Measurements from ENCODE around the gene CD72. TPM values are rescaled to one million over a fixed set of nuclear protein-coding genes. Genes with fewer than 3 reads are reported as not detected.
A peak's percentile ranks its signal among the peaks of the same experiment; 100 is the strongest.

CD72 gene
- total RNA-seq, 2 donors from 2014 or later = 7.5 to 43.2 TPM

DNA sequence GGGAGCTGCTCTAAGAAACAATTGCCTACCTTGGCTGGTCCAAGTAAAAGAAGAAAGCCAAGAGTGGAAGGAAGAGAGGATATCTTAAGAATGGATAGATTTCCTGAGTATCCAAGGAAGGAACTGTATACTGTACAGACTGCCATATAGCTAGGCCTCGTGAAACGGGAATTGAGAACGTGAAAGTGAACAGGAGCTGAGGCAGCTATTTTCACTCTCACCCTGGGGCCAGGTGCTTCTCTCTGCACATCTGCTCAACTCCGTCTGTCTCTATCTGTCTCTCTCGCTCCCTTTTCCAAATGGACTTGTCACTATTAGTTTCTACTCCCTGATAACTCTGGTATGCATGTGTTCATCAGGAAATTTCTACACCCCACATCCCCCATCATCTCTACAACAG, 49.0 kb downstream of the CD72 start:
- Mint-ChIP-seq H3K9me3 (no peaks in the 10 kb centered on the region), H3K27ac (peak overlapping the region; percentile 69), H3K27me3 (no peaks in the 10 kb centered on the region), H3K4me1 (peaks cover 19% of the 10 kb centered on the region), H3K36me3 (ENCODE audit: low read depth) (peaks cover 6% of the 10 kb centered on the region), H3K4me3 (peak overlapping the region; percentile 45)
- ATAC-seq (replicated peaks) = no peak

DNA sequence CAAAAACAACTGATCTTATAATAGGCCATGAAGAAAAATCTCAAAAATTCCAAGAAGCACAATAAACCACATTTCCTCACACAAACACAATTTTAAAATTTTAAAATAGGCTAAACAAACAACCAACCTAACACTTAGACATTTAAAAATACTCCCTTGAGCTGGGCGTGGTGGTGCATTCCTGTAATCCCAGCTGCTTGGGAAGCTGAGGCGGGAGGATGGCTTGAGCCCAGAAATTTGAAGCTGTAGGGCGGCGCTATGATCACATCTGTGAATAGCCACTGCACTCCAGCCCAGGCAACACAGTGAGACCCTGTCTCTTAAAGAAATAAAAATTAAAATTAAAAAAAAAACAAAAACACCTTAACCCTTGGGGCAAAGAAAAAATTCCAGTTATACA, 50.0 kb downstream of the CD72 start:
- peaks cover 19% of the 10 kb centered on the region for H3K4me1 Mint-ChIP-seq
- no peak overlapping the region for H3K4me3 Mint-ChIP-seq
- ATAC-seq (replicated peaks) = no peak
- no peak overlapping the region for H3K27ac Mint-ChIP-seq
- H3K36me3 Mint-ChIP-seq (ENCODE audit: low read depth) = peaks cover 6% of the 10 kb centered on the region
- no peaks in the 10 kb centered on the region for H3K9me3 Mint-ChIP-seq
- H3K27me3 Mint-ChIP-seq = no peaks in the 10 kb centered on the region

DNA sequence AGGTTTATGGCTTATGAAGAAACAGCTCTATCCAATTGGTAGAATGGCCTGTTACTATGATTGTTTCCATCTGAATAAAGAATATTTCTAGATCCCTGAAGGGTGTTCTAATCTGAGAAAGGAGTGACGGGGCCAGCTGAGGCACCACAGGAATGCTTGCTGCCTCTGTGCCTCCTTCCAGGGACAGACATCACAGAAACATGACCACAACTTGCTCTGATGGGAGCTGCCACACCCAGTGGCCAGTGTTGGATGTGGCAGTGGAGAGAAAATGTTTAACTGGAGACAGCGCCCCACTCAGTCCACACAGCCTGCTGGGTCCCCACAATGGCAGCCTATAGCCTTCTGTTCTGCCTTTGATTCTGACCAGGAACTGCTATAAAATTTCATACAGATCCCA, 51.8 kb downstream of the CD72 start:
- peaks cover 19% of the 10 kb centered on the region for H3K4me1 Mint-ChIP-seq
- peak overlapping the region; percentile 18 for H3K27ac Mint-ChIP-seq
- H3K9me3 Mint-ChIP-seq = no peaks in the 10 kb centered on the region
- H3K27me3 Mint-ChIP-seq = no peaks in the 10 kb centered on the region
- H3K36me3 Mint-ChIP-seq (ENCODE audit: low read depth) = peaks cover 6% of the 10 kb centered on the region
- H3K4me3 Mint-ChIP-seq = no peak overlapping the region
- ATAC-seq (replicated peaks) = no peak

DNA sequence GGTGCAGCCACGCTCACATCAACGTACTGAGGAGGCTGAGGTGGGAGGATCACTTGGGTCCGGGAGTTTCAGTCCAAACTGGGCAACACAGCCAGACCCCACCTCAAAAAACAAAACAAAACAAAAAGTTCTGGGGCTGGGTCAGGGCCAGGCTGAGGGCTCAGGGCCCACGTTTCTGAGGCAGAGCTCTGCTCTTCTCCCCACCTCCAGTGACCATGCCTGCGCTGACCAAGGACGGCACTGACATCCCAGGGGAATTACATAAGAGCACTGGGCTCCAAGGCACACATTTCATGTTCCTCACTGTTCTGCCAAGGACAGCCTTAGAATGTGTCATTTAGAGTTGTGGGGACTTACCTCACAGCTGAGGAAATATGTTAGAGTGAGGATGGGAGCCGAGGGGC, 53.6 kb downstream of the CD72 start:
- Mint-ChIP-seq H3K4me3 (no peak overlapping the region), H3K9me3 (no peaks in the 10 kb centered on the region), H3K27ac (no peak overlapping the region), H3K36me3 (ENCODE audit: low read depth) (no peaks in the 10 kb centered on the region), H3K4me1 (peaks cover 8% of the 10 kb centered on the region), H3K27me3 (no peaks in the 10 kb centered on the region)
- no peak for ATAC-seq (replicated peaks)

DNA sequence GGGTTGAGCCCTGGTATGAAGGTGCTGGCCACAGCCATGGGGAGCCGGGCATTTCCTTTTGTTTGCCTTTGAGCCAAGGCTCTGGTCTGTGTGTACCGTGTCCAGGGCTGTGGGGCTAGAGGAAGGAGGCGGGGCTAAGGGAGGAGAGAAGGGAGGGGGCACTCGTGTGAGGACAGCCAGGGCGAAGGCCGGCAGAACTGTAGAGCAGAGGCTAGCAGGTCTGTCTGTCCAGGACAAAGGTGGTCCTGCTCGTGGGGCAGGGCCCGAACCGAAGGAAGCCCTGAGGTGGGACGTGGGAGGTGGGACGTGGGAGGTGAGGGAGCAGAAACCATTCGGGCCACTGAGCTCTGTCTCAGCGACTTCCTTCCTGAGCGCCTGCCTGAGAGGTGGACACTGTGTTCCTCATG, 54.4 kb downstream of the CD72 start:
- ATAC-seq (replicated peaks) = no peak
- Mint-ChIP-seq H3K27ac (no peak overlapping the region), H3K36me3 (ENCODE audit: low read depth) (no peaks in the 10 kb centered on the region), H3K4me1 (no peaks in the 10 kb centered on the region), H3K27me3 (no peaks in the 10 kb centered on the region), H3K9me3 (no peaks in the 10 kb centered on the region), H3K4me3 (no peak overlapping the region)

DNA sequence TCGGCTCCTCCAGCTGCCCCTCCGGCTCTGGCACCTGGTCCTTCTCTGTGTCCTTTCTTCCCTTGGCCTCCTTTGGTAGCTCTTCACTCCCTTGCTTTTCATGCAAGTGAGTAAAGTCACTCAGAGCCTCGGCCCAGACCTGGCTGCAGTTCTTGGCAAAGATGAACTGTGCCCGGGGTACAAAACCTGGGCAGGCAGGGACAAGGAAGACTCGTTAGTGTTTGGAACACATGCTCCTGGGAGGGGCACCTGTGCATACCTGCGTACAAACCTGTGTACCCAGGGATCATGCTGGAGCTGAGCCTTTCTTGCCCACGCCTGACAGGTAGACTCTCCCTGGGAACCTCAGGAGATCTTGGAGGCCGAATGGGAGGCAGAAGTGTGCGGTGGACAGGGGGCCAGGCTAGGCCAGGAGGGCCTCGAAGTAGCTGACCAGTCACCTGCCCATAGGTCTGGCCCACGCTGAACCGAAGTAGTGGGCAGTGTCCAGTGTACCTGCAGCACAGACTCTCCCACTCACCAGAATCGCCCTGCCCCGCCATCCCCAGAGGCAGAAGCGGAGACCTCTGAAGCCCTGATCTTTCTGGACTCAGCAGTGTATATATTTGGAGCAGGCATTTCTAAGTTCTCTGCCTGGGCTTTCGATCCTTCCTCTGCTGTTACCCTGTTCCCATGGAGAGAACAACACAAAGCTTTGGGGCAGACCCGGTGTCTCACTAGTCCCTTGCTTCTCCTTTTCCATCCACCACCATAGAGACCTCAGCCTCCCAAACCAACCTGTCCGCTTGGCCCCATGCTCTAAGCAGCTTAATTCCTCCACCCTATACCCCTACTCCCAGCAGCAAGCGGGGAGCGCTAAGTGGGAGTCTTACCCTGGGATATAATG, 55.1 kb downstream of the CD72 start:
- no peak for ATAC-seq (replicated peaks)
- peak overlapping the region; percentile 12 for H3K27ac Mint-ChIP-seq
- H3K27me3 Mint-ChIP-seq = no peaks in the 10 kb centered on the region
- no peaks in the 10 kb centered on the region for H3K4me1 Mint-ChIP-seq
- no peaks in the 10 kb centered on the region for H3K36me3 Mint-ChIP-seq (ENCODE audit: low read depth)
- no peaks in the 10 kb centered on the region for H3K9me3 Mint-ChIP-seq
- no peak overlapping the region for H3K4me3 Mint-ChIP-seq

DNA sequence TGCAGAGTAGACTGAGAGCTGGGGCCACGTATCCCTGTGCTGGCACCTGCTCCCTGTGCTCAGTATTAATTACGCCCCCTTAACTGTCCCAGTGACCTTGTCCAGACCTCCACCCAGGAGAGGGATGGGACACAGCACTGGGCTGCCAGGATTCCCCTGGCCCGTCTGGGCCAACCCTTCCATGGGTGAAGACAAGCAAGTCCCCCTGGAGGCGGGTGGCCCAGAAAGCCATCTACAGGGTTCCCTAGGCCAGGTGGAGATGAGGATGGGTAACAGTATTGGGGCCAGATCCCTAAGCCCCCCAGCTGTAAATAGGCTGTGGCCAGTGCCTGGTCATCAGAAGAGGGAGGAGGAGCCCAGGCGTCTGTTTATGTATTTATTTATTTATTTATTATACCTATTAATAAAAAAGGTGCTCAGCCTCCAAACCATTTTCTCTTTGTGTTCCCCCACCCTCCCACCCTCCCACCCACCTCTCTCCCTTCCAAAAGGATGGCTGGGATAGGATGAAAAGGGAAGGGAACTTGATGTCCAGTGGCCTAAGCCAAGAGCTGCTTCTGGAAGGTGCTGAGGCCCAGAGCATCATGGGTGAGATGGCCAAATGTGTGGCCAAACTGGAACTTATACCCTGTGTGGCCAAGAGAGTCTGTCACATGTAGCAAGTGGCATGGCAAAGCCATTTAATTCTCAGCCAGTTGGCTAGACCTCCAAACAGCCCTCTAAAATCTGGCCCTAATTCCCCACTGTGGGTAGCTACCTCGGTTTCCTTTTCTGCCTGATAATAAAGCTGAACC, 56.5 kb downstream of the CD72 start:
- Mint-ChIP-seq H3K27me3 (no peaks in the 10 kb centered on the region), H3K36me3 (ENCODE audit: low read depth) (no peaks in the 10 kb centered on the region), H3K4me3 (no peak overlapping the region), H3K4me1 (no peaks in the 10 kb centered on the region), H3K9me3 (no peaks in the 10 kb centered on the region), H3K27ac (no peak overlapping the region)
- no peak for ATAC-seq (replicated peaks)

DNA sequence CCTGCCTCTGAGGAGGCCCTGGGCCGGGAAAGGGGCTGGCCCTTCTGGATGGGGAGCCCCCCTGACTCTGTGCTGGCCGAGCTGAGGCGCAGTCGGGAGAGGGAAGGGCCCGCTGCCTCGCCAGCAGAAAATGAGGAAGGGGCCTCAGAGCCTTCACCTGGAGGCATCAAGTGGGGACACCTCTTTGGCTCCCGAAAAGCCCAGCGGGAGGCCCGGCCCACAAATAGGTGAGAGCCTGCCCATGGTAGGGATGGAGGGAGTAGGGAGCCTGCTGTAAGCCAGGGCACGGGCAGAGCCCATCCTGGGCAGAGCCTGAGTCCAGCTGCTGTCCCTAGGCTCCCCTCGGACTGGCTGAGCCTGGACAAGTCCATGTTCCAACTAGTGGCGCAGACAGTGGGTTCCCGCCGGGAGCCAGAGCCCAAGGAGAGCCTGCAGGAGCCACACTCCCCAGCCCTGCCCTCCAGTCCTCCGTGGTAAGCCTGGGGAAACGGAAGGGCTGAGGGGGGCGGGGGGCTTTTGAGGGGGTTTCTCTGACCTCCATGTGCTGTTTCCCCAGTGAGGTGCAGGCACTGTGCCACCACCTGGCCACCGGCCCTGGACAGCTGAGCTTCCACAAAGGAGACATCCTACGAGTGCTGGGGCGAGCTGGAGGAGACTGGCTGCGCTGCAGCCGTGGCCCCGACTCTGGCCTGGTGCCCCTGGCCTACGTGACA, 57.4 kb downstream of the CD72 start:
- Mint-ChIP-seq H3K4me3 (no peak overlapping the region), H3K36me3 (ENCODE audit: low read depth) (no peaks in the 10 kb centered on the region), H3K4me1 (no peaks in the 10 kb centered on the region), H3K27me3 (no peaks in the 10 kb centered on the region), H3K9me3 (no peaks in the 10 kb centered on the region), H3K27ac (no peak overlapping the region)
- ATAC-seq (replicated peaks) = no peak

Other genes starting within 250 kb of the CD72 start
- 1 to 10 TPM; 1.3 to 1.9 TPM for gene RUSC2, start 128.3 kb downstream of the CD72 start, total RNA-seq
- 10 to 100 TPM; 23.5 to 39.0 TPM for gene TESK1, start 13.2 kb downstream of the CD72 start, total RNA-seq
- 100 to 1,000 TPM in 1 of 2 donors, 10 to 100 TPM in 1; 97.0 to 135 TPM for gene SIT1, start 32.5 kb upstream of the CD72 start, total RNA-seq
- gene RMRP, start 39.6 kb upstream of the CD72 start, total RNA-seq = over 10,000 TPM in 1 of 2 donors, 1,000 to 10,000 TPM in 1; 5,785 to 10,768 TPM
- gene CCDC107, start 39.9 kb upstream of the CD72 start, total RNA-seq = 10 to 100 TPM; 17.5 to 19.8 TPM
- 10 to 100 TPM in 1 of 2 donors, 1 to 10 TPM in 1; 9.4 to 16.1 TPM for gene ARHGEF39, start 46.8 kb upstream of the CD72 start, total RNA-seq
- gene CA9, start 55.5 kb upstream of the CD72 start, total RNA-seq = 10 to 100 TPM in 1 of 2 donors, under 1 TPM in 1; 0.89 to 31.7 TPM
- 1 to 10 TPM; 4.1 to 6.2 TPM for gene TPM2, start 71.5 kb upstream of the CD72 start, total RNA-seq
- gene TLN1, start 113.8 kb upstream of the CD72 start, total RNA-seq = 100 to 1,000 TPM; 293 to 458 TPM
- 10 to 100 TPM; 23.9 to 40.3 TPM for gene CREB3, start 114.3 kb upstream of the CD72 start, total RNA-seq
- gene GBA2, start 130.8 kb upstream of the CD72 start, total RNA-seq = 10 to 100 TPM; 27.0 to 36.0 TPM
- gene RGP1, start 130.9 kb upstream of the CD72 start, total RNA-seq = 10 to 100 TPM; 18.9 to 25.6 TPM
- not detected for gene MSMP, start 135.9 kb upstream of the CD72 start, total RNA-seq
- gene NPR2, start 173.2 kb upstream of the CD72 start, total RNA-seq = 10 to 100 TPM; 11.1 to 11.6 TPM
- gene SPAG8, start 193.8 kb upstream of the CD72 start, total RNA-seq = under 1 TPM; 0.43 to 0.58 TPM
- gene HINT2, start 196.6 kb upstream of the CD72 start, total RNA-seq = 10 to 100 TPM; 27.7 to 38.0 TPM
- gene FAM221B, start 210.3 kb upstream of the CD72 start, total RNA-seq = not detected
- 1 to 10 TPM; 2.4 to 6.8 TPM for gene TMEM8B, start 210.8 kb upstream of the CD72 start, total RNA-seq

Measured in activated T-helper 17 cell treated with anti-CD3 and anti-CD28 coated beads, Interleukin-2, amount 50 U/mL, for 72 hours (primary cell).